OCI-LY3 (cell line): ENCODE data around the gene TCF12.

Source experiments
- H2AFZ ChIP-seq: fragments of 200-600, 300-600 bp; shearing (Covaris generic); 2 replicates; pipeline ENCODE4 v1.6.0; 2014; ENCODE audit warnings: antibody characterized with exemption, low read depth, low read length
- H3K27ac ChIP-seq: fragments of 200-600, 300-600 bp; sonication (generic); 2 replicates; pipeline ENCODE4 v1.5.1; 2014; ENCODE audit warnings: mild to moderate bottlenecking, low read length, moderate library complexity, mixed read lengths
- H3K27me3 ChIP-seq: fragments of 200-600, 300-600 bp; sonication (generic); 2 replicates; pipeline ENCODE4 v1.6.1; 2014; ENCODE audit warnings: low read depth, low read length, mixed read lengths
- H3K36me3 ChIP-seq: fragments of 200-600, 300-600 bp; sonication (generic); replicated peaks from 2 replicates; pipeline ENCODE3; 2014; ENCODE audit warnings: low read depth, low read length, mixed read lengths
- H3K4me1 ChIP-seq: fragments of 300-600, 200-600 bp; sonication (generic); 2 replicates; pipeline ENCODE4 v1.6.1; 2014; ENCODE audit warnings: low read length, mixed read lengths
- H3K4me2 ChIP-seq: fragments of 200-600, 300-600 bp; sonication (generic); 2 replicates; pipeline ENCODE4 v1.6.1; 2014; ENCODE audit warnings: low read length, mixed read lengths
- H3K4me3 ChIP-seq: fragments of 300-600, 200-600 bp; sonication (generic); 2 replicates; pipeline ENCODE4 v1.5.1; 2014; ENCODE audit warnings: antibody characterized with exemption, mild to moderate bottlenecking, low read length, moderate library complexity
- H3K79me2 ChIP-seq: fragments of 300-600, 200-600 bp; shearing (Covaris generic); 2 replicates; pipeline ENCODE4 v1.6.1; 2014; ENCODE audit warnings: mild to moderate bottlenecking, low read length, mixed read lengths
- H3K9ac ChIP-seq: fragments of 300-600, 200-600 bp; shearing (Covaris generic); 2 replicates; pipeline ENCODE4 v1.6.0; 2014; ENCODE audit warnings: mild to moderate bottlenecking, low read length, moderate library complexity
- H3K9me3 ChIP-seq: fragments of 200-600, 300-600 bp; shearing (Covaris generic); 2 replicates; pipeline ENCODE4 v1.6.1; 2014; ENCODE audit warnings: low read length, mixed read lengths; ENCODE audit not compliant: insufficient read depth
- H4K20me1 ChIP-seq: fragments of 200-600, 300-600 bp; sonication (generic); 2 replicates; pipeline ENCODE4 v1.6.1; 2016; ENCODE audit warnings: low read length, mixed read lengths; ENCODE audit not compliant: insufficient read depth
- EZH2phosphoT487 ChIP-seq: fragments of 200-600 bp; shearing (Covaris generic); IDR thresholded peaks from 2 replicates; pipeline ENCODE4 v1.6.1; 2018; ENCODE audit warnings: antibody characterized with exemption, mixed run types, low read depth
- TF ChIP-seq, protein P1 (sequence below): fragments of 200-600, 300-600 bp; sonication (generic); IDR thresholded peaks from 2 replicates; pipeline ENCODE4 v1.5.1; 2014; ENCODE audit warnings: antibody characterized with exemption, low read length, low read depth

TCF12 gene

DNA sequence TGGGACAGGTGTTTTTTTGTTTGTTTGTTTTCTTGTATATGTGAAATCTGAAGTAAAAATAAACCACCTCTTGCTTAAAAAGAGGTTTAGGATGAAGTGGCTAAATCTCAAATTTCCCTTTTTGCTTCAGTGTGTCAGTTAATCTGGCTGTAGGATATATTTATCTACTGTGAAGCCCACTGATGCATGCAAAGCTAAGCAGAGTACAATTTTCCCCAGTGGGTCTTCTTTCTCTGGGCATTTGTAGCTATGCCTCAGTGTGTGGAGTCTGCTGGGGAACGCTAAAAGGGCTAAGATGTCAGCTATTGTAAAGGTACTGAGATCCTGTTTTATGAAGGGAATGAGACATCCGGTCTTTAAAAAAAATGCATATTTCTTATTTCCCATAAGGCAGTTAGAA lies 190.6 kb downstream of the TCF12 start:
- H3K4me2 ChIP-seq: no peak overlapping the region
- no peak overlapping the region for H3K27ac ChIP-seq
- no peaks in the 10 kb centered on the region for H3K79me2 ChIP-seq
- H3K27me3 ChIP-seq: no peaks in the 10 kb centered on the region
- peaks cover 11% of the 10 kb centered on the region for H3K36me3 ChIP-seq
- no peaks in the 10 kb centered on the region for H3K9me3 ChIP-seq
- TF ChIP-seq, protein P1, sequence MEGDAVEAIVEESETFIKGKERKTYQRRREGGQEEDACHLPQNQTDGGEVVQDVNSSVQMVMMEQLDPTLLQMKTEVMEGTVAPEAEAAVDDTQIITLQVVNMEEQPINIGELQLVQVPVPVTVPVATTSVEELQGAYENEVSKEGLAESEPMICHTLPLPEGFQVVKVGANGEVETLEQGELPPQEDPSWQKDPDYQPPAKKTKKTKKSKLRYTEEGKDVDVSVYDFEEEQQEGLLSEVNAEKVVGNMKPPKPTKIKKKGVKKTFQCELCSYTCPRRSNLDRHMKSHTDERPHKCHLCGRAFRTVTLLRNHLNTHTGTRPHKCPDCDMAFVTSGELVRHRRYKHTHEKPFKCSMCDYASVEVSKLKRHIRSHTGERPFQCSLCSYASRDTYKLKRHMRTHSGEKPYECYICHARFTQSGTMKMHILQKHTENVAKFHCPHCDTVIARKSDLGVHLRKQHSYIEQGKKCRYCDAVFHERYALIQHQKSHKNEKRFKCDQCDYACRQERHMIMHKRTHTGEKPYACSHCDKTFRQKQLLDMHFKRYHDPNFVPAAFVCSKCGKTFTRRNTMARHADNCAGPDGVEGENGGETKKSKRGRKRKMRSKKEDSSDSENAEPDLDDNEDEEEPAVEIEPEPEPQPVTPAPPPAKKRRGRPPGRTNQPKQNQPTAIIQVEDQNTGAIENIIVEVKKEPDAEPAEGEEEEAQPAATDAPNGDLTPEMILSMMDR: no peak
- TF ChIP-seq EZH2phosphoT487: no peak
- no peak overlapping the region for H2AFZ ChIP-seq
- H3K4me1 ChIP-seq: peaks cover 16% of the 10 kb centered on the region
- no peak overlapping the region for H3K4me3 ChIP-seq
- no peak overlapping the region for H3K9ac ChIP-seq
- no peaks in the 10 kb centered on the region for H4K20me1 ChIP-seq

DNA sequence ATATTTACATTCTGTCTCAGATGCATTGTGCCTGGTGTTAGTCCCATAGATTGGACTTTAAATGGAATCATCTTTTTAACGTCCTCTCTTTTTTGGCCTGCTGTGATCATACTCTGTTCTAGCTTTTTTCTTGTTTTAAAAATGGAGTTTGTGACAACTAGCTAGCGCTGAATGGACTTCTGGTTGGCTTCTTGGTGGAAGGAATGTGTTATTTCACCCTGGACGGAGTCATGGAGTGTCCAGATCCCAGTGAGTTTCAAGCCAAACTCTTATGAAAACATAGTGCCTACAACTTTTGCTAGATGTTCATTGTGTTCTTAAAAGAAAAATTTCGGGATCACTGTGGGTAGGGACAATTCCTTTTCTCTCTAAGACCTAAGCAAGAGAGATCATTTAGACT lies 192.6 kb downstream of the TCF12 start:
- Histone ChIP-seq H3K4me3 (no peak overlapping the region), H4K20me1 (no peaks in the 10 kb centered on the region), H3K27ac (no peak overlapping the region), H3K9ac (no peak overlapping the region), H3K4me1 (peaks cover 16% of the 10 kb centered on the region), H3K9me3 (no peaks in the 10 kb centered on the region), H3K79me2 (no peaks in the 10 kb centered on the region), H3K4me2 (no peak overlapping the region), H3K36me3 (peaks cover 7% of the 10 kb centered on the region), H2AFZ (no peak overlapping the region), H3K27me3 (no peaks in the 10 kb centered on the region)
- TF ChIP-seq, protein P1: no peak
- no peak for TF ChIP-seq EZH2phosphoT487

DNA sequence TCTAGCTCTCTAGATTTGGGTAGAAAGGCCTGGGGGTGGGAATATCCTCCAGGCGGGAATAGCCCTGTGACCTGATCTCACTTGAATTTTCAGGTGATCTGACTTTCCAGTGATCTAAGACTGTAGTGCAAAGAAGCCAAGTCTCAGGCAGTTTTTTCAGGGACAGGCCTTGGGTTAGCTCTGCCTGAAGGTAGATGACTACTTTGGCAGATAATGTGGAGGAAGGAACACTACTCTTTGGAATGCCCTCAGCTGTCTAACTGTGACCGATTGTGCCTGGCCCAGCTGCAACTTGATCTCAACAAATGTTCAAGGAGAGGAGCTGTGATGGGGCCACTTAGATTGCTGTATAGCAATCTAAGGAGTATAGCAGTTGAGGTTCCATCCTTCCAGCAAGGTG lies 193.7 kb downstream of the TCF12 start:
- H3K79me2 ChIP-seq: no peaks in the 10 kb centered on the region
- no peak overlapping the region for H3K27ac ChIP-seq
- no peak overlapping the region for H3K4me3 ChIP-seq
- H4K20me1 ChIP-seq: no peaks in the 10 kb centered on the region
- no peak overlapping the region for H3K4me2 ChIP-seq
- H3K27me3 ChIP-seq: no peaks in the 10 kb centered on the region
- H2AFZ ChIP-seq: no peak overlapping the region
- H3K36me3 ChIP-seq: no peaks in the 10 kb centered on the region
- peaks cover 16% of the 10 kb centered on the region for H3K4me1 ChIP-seq
- H3K9me3 ChIP-seq: no peaks in the 10 kb centered on the region
- TF ChIP-seq EZH2phosphoT487: no peak
- TF ChIP-seq, protein P1: no peak
- H3K9ac ChIP-seq: no peak overlapping the region

DNA sequence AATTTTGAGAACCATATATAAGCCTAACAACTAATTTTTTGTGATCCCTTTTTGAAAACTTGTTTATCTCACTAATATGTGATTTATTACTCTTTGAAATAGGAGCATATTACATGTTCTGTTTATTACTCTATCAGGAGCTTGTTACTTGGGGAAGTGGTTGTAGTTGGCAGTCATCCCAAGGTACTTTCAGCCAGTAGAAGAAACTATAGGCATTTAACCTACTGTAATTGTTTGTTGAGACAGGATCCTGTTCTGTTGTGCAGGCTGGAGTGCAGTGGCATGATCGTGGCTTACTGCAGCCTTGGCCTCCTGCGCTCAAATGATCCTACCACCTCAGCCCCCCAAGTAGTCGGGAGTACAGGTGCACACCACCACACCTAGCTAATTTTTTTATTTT lies 195.6 kb downstream of the TCF12 start:
- H3K36me3 ChIP-seq: no peaks in the 10 kb centered on the region
- peaks cover 4% of the 10 kb centered on the region; the same call in 1 of the 2 replicates for H3K4me1 ChIP-seq
- no peaks in the 10 kb centered on the region for H3K9me3 ChIP-seq
- no peak overlapping the region for H3K9ac ChIP-seq
- no peak overlapping the region for H3K4me3 ChIP-seq
- no peaks in the 10 kb centered on the region for H4K20me1 ChIP-seq
- H3K27ac ChIP-seq: no peak overlapping the region
- no peaks in the 10 kb centered on the region for H3K27me3 ChIP-seq
- TF ChIP-seq, protein P1: no peak
- TF ChIP-seq EZH2phosphoT487: no peak
- H2AFZ ChIP-seq: no peak overlapping the region
- H3K4me2 ChIP-seq: no peak overlapping the region
- H3K79me2 ChIP-seq: no peaks in the 10 kb centered on the region
